Stimulated activated CD8-positive, alpha-beta memory T cell treated with anti-CD3 and anti-CD28 coated beads, Interleukin-15, amount 100 ng/mL, for 1 hour (primary cell): ENCODE results near the gene LRIG3.
"Not testable (repeated sequence)": the region's sequence is repeated elsewhere in the genome, so short reads cannot be mapped to it uniquely, and the experiment has no call there.

ENCODE experiments used
- DNase-seq: peaks from one replicate; pipeline ENCODE4 v3.0.0-alpha.2; 2020; ENCODE audit warnings: low read depth

The LRIG3 gene, protein sequence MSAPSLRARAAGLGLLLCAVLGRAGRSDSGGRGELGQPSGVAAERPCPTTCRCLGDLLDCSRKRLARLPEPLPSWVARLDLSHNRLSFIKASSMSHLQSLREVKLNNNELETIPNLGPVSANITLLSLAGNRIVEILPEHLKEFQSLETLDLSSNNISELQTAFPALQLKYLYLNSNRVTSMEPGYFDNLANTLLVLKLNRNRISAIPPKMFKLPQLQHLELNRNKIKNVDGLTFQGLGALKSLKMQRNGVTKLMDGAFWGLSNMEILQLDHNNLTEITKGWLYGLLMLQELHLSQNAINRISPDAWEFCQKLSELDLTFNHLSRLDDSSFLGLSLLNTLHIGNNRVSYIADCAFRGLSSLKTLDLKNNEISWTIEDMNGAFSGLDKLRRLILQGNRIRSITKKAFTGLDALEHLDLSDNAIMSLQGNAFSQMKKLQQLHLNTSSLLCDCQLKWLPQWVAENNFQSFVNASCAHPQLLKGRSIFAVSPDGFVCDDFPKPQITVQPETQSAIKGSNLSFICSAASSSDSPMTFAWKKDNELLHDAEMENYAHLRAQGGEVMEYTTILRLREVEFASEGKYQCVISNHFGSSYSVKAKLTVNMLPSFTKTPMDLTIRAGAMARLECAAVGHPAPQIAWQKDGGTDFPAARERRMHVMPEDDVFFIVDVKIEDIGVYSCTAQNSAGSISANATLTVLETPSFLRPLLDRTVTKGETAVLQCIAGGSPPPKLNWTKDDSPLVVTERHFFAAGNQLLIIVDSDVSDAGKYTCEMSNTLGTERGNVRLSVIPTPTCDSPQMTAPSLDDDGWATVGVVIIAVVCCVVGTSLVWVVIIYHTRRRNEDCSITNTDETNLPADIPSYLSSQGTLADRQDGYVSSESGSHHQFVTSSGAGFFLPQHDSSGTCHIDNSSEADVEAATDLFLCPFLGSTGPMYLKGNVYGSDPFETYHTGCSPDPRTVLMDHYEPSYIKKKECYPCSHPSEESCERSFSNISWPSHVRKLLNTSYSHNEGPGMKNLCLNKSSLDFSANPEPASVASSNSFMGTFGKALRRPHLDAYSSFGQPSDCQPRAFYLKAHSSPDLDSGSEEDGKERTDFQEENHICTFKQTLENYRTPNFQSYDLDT

DNA sequence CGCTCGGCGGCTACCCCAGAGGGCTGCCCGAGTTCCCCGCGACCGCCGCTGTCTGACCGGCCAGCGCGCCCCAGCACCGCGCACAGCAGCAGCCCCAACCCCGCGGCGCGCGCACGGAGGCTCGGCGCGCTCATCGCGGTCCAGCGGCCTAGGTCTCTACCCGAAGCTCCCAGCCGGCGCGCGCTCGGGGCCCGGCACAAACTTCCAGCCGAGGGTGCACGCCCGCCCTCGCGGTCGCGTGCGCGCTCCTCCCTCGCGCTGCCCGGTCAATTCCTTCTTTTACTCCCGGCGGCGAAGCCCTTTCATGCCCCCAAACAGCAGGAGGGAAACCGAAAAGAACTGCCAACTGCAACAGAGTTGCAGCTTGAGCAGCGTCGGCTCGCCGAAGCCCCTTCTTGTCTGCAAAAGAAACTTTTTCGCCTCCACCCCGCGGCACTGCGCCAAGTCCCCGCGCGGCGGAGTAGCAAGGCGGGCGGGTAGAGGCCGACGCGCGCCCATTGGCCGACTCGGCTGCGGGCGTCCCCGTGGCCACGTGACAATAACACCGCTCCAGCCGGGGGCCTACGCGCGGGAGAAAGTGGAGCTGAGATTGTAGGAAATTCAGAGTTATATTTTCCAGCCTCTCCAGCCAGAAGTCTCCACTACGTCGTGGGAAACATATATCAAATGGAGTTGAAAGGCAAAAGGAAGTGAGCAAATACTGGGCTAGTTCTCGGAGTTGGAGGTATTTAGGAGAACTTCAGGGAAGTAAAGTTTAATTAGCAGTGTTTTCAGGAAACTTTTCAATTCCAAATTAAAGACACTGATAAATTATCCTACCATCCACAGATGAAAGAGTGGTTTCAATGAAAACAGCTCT, at the start of gene LRIG3:
LRIG3 (minus strand) TSS at position 403 of the 859 bp plus-strand sequence; CDS start at position 134, 269 bp downstream.
- no peak for DNase-seq

DNA sequence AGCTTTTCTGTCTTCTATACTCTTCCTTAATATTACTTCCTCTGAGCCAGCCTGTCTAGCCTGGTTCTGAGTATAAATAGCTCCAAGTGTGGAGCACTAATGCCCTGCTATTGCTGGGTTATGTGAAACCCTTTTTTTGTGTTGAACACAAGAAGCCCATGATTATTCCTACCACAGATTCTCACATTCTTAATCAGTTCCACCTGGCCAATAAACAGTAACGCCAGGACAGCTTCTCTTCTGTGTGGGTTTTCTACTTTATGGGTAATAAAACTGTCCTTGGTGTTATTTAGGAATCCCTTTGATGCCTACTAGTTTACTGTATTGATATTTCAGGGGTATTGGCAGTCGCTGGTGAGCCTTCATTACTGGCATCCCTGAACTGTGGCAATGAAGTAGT, 48.9 kb upstream of the LRIG3 start:
- no peak for DNase-seq

- DNase-seq, result no peak
Observed at GRCh38 chr12:58967561-58967960, 47.3 kb upstream of the LRIG3 start.

DNA sequence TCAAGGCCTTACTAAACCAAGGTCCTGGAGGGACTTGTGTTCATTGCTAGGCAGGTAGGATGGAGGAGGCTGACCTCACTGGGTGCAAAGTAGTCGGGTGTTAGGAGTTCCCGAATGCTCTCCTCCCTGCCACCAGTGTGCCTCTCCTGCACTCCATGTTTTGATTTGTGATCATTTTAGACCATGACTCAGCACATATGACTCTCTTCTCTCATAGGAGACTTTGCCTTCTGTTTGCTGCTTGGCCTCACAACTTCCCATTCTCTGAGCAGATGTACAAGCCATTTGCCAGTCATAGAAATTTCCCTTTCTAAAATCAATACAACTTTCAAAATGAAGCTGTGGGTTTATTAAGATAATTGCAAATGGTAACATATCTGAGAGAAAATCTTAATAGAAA, 46.6 kb upstream of the LRIG3 start:
- no peak for DNase-seq

GRCh38 chr12:58965568-58965967, 45.3 kb upstream of the LRIG3 start:
- no peak for DNase-seq

DNA sequence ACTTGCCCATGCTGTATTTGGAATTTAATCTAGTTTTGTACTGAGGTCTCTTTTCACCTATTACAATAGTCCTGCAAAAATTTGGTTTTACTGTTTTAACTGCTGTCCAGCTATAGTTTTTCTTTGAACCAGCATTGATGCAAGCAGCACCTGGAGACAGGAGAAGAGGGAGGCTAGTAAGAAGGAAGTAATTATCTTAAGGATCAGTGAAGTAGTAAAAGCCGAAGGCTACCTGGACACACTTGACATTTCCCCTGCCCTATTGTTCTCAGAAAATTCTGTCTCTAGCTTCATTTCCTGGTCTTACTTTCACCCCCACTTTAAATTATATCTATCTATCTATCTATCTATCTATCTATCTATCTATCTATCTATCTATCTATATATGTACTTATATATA, 43.5 kb upstream of the LRIG3 start:
- DNase-seq, result no peak

DNA sequence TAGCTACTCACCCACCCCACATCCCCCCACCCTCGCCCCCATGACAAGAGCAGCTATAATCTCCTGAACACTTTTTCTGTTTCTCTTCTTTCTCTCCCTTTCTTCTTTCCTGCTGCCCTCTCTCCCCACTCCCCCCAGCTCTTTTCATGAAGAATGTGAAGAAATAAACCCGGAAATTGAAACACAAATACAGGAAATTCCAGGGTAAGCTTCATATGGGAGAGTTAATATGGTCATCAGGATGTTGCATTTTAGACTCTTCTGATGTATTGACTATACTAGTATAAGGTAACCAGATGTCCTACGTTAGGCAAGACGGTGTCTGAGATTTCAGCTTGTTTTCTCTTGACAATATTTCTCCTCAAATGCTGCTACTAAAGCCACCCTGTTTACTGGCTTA, 41.6 kb upstream of the LRIG3 start:
- no peak for DNase-seq

GRCh38 chr12:58961166-58961565, 40.9 kb upstream of the LRIG3 start:
- DNase-seq, result no peak

DNA sequence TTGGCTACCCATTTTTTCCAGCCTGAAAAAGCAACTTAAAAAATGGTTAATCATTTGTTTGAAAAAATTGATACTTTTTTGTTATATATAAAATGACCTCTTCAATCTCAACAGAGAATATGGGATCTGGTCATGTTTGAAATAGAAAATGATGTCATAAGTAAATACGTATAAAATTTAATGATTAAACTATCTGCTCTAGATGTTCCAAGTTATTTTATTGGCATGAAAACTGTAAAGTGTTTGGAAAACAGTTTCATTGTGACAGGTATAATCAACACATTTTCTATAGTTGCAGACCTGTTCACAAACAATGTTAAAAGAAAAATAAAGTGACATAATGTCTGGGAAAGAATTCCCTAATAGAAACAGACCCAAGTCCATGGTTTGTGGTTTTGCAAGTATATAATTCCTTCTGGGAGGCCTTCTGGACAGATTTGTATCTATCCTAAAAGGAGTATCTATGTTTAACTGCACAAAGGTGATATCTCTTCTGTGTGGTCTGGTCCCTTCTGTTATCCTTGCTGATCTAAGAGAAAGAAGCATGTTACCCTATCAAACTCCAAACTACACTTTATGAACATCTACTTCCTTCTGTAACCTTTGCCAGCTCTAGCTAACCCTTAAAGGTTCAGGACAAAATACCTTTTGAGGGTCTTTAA, 39.5 kb upstream of the LRIG3 start:
- DNase-seq, result no peak

GRCh38 chr12:58957298-58957697, 37.0 kb upstream of the LRIG3 start:
- DNase-seq, result no peak

DNA sequence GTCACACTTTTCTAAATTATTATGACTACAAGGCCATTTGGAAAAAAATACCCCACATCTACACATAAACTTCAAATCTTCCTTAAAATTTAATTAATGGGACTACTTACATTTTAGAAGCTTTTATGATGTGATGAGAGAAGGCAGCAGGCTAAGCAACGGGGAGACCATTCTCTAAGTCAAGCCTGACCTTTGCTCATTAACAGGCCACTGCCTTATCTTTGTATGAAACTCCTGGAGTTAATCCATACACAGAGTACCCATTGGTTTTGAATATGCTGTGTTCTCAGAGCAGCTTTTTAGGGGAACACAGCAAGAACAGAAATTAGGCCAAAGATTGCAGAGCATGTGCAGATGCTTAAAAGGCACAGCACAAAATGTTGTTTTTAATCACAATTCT, 35.5 kb upstream of the LRIG3 start:
- no peak for DNase-seq

DNA sequence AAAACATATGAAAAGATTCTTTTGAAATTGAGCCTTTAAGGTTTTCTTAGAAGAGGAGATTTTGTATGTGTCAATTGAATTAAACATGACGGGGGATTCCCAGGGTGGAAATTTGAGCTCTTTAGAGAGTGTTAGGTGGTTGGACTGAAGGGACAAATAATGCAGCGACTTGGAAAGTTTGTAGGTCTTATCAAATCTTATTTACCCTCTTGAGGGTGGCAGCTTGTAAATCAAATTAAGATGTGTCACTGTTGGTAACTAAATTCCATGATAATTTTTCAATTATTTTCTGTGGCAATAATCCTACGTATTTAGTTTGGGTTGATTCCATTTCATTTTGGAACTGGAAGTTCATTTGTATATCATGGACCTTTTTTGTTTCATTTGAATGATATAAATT, 33.7 kb upstream of the LRIG3 start:
- DNase-seq, result no peak

DNA sequence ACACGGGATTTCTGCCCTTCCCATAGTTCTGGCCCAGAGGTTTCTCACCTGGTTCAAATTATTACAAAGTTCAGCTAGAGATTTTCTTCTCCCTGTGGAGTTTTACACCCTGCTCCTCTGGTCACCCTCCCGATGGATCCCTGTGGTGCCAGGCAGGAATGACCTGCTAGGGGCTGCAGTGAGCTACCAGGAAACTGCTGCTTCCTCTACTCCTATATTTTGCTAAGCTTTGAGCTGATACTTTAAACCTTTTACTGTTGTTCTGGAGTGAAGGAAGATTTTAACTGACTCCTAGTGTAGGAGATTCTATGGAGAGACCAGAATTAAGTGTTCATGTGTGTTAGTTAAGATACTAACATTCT, 30.4 kb upstream of the LRIG3 start:
- no peak for DNase-seq

DNA sequence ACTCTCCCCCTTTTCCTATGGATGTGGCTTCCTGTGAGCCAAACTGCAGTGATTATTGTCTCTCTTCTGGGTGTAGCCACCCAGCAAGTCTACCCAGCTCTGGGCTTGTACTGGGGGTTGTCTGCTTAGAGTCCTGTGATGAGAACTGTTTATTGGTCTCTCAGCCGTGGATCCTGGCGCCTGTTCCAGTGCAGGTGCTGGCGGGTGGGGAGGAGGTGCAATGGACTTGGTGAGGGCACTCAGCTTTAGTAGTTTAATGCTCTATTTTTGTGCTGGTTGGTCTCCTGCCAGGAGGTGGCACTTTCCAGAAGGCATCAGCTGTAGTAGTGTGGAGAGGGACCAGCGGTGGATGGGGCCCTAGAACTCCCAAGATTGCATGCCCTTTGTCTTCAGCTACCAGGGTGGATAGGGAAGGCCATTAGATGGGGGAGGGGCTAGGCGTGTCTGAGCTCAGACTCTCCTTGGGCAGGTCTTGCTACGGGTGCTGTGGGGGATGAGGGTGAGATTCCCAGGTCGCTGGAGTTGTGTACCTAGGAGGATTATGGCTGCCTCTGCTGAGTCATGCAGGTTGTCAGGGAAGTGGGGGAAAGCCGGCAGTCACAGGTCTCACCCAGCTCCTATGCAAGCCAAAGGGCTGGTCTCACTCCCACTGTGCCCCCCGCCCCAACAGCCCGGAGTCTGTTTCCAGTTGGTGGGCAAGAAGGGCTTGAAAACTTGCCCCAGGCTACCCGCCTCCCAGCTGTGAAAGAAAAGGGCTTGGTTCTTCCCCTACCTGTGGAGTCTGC, 29.8 kb upstream of the LRIG3 start:
- DNase-seq, result not testable (repeated sequence)

DNA sequence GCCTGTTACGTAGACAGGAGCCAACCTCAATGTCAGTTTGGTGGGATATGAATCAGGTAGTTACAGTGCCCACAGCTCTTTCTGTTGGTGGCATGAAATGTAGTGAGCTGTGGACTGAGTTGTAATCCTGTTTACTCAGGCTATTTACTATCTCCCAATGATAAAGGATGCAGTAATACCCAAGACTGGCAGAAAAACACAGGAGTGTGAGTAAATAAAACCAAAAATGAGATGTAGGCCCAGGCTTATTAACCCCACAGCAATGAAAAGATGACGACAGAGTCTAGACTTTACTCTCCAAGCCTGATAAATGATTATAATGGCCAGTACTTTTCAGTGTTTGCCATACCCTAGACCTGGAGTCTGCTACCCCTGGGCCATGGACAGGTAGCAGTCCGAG, 22.8 kb upstream of the LRIG3 start:
- no peak for DNase-seq

DNA sequence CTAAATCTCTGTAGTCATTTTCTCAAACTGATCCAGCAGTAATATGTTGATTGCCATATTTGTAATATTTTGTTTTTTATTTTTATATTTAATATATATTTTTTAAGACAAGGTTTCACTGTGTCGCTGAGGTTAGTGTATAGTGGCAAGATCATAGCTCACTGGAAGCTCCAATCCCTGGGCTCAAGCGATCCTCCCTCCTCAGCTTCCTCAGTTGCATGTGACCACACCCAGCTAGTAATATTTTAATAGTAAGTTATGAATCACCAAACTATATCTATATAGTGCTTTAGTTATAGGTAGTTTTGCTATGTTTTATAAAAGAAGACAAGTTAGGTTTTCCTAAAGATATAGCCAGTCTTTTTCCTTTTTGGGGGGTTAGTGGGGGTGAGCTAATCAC, 22.0 kb upstream of the LRIG3 start:
- no peak for DNase-seq

- DNase-seq, result no peak
Observed at GRCh38 chr12:58939399-58940100, 19.2 kb upstream of the LRIG3 start.

GRCh38 chr12:58938440-58938839, 18.1 kb upstream of the LRIG3 start:
- DNase-seq, result no peak

- DNase-seq, result no peak
Observed at GRCh38 chr12:58934528-58934927, 14.2 kb upstream of the LRIG3 start.
